HCT116 (cell line): ENCODE measurements around the gene LIN7A.

ENCODE experiments used
- CTCF ChIP-seq, 3 experiments: fragments of 200-600 bp in 1 of 3; sonication (generic) in 1 of 3; IDR thresholded peaks in 2 of 3; conservative IDR thresholded peaks in 1 of 3; 2 replicates each; pipeline ENCODE4 v1.5.1; 2012 to 2017; ENCODE audit warnings: low read depth in 2 of 3, low read length in 2 of 3, antibody characterized with exemption in 1 of 3, borderline replicate concordance in 1 of 3, control low read depth in 1 of 3, mild to moderate bottlenecking in 1 of 3, mixed read lengths in 1 of 3, mixed run types in 1 of 3, moderate library complexity in 1 of 3; ENCODE audit not compliant: insufficient read depth in 1 of 3
- EZH2 ChIP-seq: fragments of 200-600 bp; sonication (generic); IDR thresholded peaks from 2 replicates; pipeline ENCODE4 v1.6.1; 2017; ENCODE audit warnings: antibody characterized with exemption, mixed run types
- EZH2phosphoT487 ChIP-seq: fragments of 200-600 bp; IDR thresholded peaks from 2 replicates; pipeline ENCODE4 v1.6.1; 2018; ENCODE audit warnings: antibody characterized with exemption, borderline replicate concordance
- POLR2A ChIP-seq: IDR thresholded peaks from 2 replicates; pipeline ENCODE4 v1.7.0; 2011; ENCODE audit warnings: borderline replicate concordance; ENCODE audit not compliant: insufficient read depth, insufficient read length; ENCODE audit errors: extremely low read depth
- POLR2AphosphoS5 ChIP-seq: IDR thresholded peaks from 2 replicates; pipeline ENCODE4 v1.6.1; 2011; ENCODE audit warnings: mild to moderate bottlenecking, low read depth, low read length, moderate library complexity
- SIN3A ChIP-seq: IDR thresholded peaks from 2 replicates; pipeline ENCODE4 v1.6.1; 2012; ENCODE audit warnings: low read depth
- SP1 ChIP-seq: IDR thresholded peaks from 2 replicates; pipeline ENCODE4 v1.6.1; 2012; ENCODE audit warnings: low read depth
- ZNF274 ChIP-seq: fragments of 200-500 bp; sonication (Bioruptor generic); IDR thresholded peaks from 2 replicates; pipeline ENCODE4 v1.6.1; 2014; ENCODE audit warnings: mild to moderate bottlenecking, low read depth, low read length, inconsistent platforms
- TF ChIP-seq, protein P1 (sequence below): IDR thresholded peaks from 2 replicates; pipeline ENCODE4 v1.6.1; 2012
- TF ChIP-seq, protein P2 (sequence below): IDR thresholded peaks from 2 replicates; pipeline ENCODE4 v1.6.1; 2012

DNA sequence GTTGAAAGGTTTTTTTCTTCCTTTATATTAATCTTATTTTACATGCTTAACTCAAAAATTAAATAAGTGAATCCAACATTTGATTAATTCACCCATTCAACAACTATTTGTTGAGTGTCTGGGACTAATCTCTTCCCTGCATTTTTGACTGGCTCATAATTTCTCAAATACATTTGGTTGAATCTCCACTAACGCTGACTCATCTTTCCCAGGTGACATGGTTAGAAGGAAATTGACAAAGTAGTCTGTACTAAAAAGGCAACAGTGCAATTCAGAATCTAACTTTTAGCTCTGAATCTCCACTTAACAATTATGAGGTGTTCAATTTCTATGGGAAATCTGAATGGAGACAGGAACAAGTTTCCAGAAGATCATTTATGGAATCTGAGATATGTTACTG lies 88.9 kb downstream of the LIN7A start:
- TF ChIP-seq POLR2AphosphoS5 (no peak), EZH2phosphoT487 (no peak), CTCF (IDR thresholded peaks at IDR 0.05 in 2 of 3, conservative IDR thresholded peaks at IDR 0.05 in 1 of 3; ENCODE audit: borderline replicate concordance in 1 of 3, insufficient read depth in 1 of 3, low read depth in 2 of 3, low read length in 2 of 3) (no peak), POLR2A (no peak), EZH2 (no peak), ZNF274 (no peak), SIN3A (no peak), SP1 (no peak)
- TF ChIP-seq, protein P1, sequence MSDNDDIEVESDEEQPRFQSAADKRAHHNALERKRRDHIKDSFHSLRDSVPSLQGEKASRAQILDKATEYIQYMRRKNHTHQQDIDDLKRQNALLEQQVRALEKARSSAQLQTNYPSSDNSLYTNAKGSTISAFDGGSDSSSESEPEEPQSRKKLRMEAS = no peak
- TF ChIP-seq, protein P2, sequence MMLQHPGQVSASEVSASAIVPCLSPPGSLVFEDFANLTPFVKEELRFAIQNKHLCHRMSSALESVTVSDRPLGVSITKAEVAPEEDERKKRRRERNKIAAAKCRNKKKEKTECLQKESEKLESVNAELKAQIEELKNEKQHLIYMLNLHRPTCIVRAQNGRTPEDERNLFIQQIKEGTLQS = no peak
